Activated CD4-positive, alpha-beta T cell treated with anti-CD3 and anti-CD28 coated beads for 36 hours (primary cell): ENCODE measurements around the gene LGSN. TPM values are rescaled to one million over a fixed set of nuclear protein-coding genes. Genes with fewer than 3 reads are reported as not detected.

Experiments
- ATAC-seq: fragments of 200-7000 bp; cut with Tn5 transposase; one replicate; pipeline ENCODE4 v1.10.0; 2021; ENCODE audit warnings: mild to moderate bottlenecking, moderate library complexity
- CTCF ChIA-PET: fragments of 350-600 bp; sonication (Branson Sonifier 250); formaldehyde crosslinking; loops from one replicate; lab custom pipeline; 2021; ENCODE audit warnings: antibody characterized with exemption; lab: Charles Lee
- POLR2A ChIA-PET: fragments of 350-600 bp; sonication (Branson Sonifier 250); formaldehyde crosslinking; loops from one replicate; lab custom pipeline; 2021; ENCODE audit warnings: antibody characterized with exemption, inconsistent platforms; lab: Charles Lee
- DNase-seq: peaks from one replicate; pipeline ENCODE4 v3.0.0-alpha.2; 2020
- H3K27ac Mint-ChIP-seq: one replicate; pipeline ENCODE4 v1.8.0; 2021; ENCODE audit warnings: mixed read lengths
- H3K27me3 Mint-ChIP-seq: one replicate; pipeline ENCODE4 v1.8.0; 2021; ENCODE audit warnings: mixed read lengths
- H3K36me3 Mint-ChIP-seq: one replicate; pipeline ENCODE4 v1.8.0; 2021; ENCODE audit warnings: low read depth, mixed read lengths
- H3K4me1 Mint-ChIP-seq: one replicate; pipeline ENCODE4 v1.8.0; 2021; ENCODE audit warnings: mixed read lengths
- H3K4me3 Mint-ChIP-seq: one replicate; pipeline ENCODE4 v1.8.0; 2021; ENCODE audit warnings: mild to moderate bottlenecking, moderate library complexity, mixed read lengths
- H3K9me3 Mint-ChIP-seq: one replicate; pipeline ENCODE4 v1.8.0; 2021; ENCODE audit warnings: low read depth, mixed read lengths
- intact Hi-C, 2 experiments: fragments of 100-400 bp; cut with DNase I in 1 of 2; cut with micrococcal nuclease in 1 of 2; formaldehyde crosslinking; loops; one replicate each; pipeline versions ENCODE4 v1.14.2 to v1.15.1; 2022 to 2024; cut with DNase I, micrococcal nuclease
- total RNA-seq, 2 experiments: library from RNA; stranded (reverse); gene quantifications; one replicate each; pipeline ENCODE4 v1.2.3, GENCODE V29; 2021

The LGSN gene
- total RNA-seq, 2 experiments from 2014 or later: not detected

- H3K4me3 Mint-ChIP-seq: no peak overlapping the region
- POLR2A ChIA-PET: no interaction called here
Observed at GRCh38 chr6:63269470-63269869, 50.3 kb downstream of the LGSN start.

GRCh38 chr6:63268574-63268973 lies 51.2 kb downstream of the LGSN start:
- POLR2A ChIA-PET: interaction anchor here (0.6 kb wide), 1 partner anchor 218 kb away, joined by 4 read pairs; no protein-coding TSS in a partner anchor
- CTCF ChIA-PET: interaction anchor here (0.6 to 1.1 kb wide), 2 partner anchors 10 to 174 kb away, joined by 3 to 4 read pairs; no protein-coding TSS in a partner anchor
- H3K9me3 Mint-ChIP-seq: no peaks in the 10 kb centered on the region
- no peak for ATAC-seq
- H3K4me3 Mint-ChIP-seq: no peak overlapping the region
- intact Hi-C loops: no loop called here
- no peaks in the 10 kb centered on the region for H3K27me3 Mint-ChIP-seq
- no peaks in the 10 kb centered on the region for H3K36me3 Mint-ChIP-seq
- H3K4me1 Mint-ChIP-seq: no peaks in the 10 kb centered on the region
- DNase-seq: no peak
- no peak overlapping the region for H3K27ac Mint-ChIP-seq

More at GRCh38 chr6:63269470-63269869, 50.3 kb downstream of the LGSN start:
- no peak for ATAC-seq
- CTCF ChIA-PET: interaction anchor here (1.1 kb wide), 1 partner anchor 11 kb away, joined by 4 read pairs; no protein-coding TSS in a partner anchor
- H3K27me3 Mint-ChIP-seq: no peaks in the 10 kb centered on the region
- no peak for DNase-seq
- H3K4me1 Mint-ChIP-seq: no peaks in the 10 kb centered on the region
- intact Hi-C loops: no loop called here
- H3K36me3 Mint-ChIP-seq: no peaks in the 10 kb centered on the region
- H3K27ac Mint-ChIP-seq: no peak overlapping the region
- H3K9me3 Mint-ChIP-seq: no peaks in the 10 kb centered on the region

GRCh38 chr6:63267828-63268227 lies 52.0 kb downstream of the LGSN start:
- H3K4me3 Mint-ChIP-seq: no peak overlapping the region
- POLR2A ChIA-PET: interaction anchor here (0.6 kb wide), 1 partner anchor 218 kb away, joined by 4 read pairs; no protein-coding TSS in a partner anchor
- ATAC-seq (no peak), DNase-seq (no peak)
- no peak overlapping the region for H3K27ac Mint-ChIP-seq
- H3K27me3 Mint-ChIP-seq: no peaks in the 10 kb centered on the region
- intact Hi-C loops: no loop called here
- CTCF ChIA-PET: interaction anchor here (0.6 to 0.8 kb wide), 2 partner anchors 173 to 396 kb away, joined by 3 to 5 read pairs; no protein-coding TSS in a partner anchor
- no peaks in the 10 kb centered on the region for H3K4me1 Mint-ChIP-seq
- no peaks in the 10 kb centered on the region for H3K9me3 Mint-ChIP-seq
- H3K36me3 Mint-ChIP-seq: no peaks in the 10 kb centered on the region

DNA sequence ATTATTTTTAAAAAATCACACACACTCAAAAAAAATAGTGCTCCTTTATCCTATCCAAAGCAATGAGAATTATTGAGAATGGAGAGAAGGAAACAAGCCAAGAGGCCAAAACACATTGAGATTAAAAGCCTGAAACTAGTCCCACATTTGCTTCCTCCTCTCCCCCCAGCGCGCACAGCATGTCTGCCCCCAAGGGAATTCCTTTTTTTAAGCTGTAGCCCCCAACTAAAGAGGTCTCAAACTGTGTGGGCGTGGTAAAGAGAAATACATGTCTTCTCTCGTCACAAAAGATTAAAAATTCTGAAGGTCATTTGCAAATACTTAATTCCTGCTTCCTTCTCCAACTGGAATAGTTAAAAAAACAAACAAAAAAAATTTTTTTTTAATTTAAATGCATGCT lies 52.7 kb downstream of the LGSN start:
- DNase-seq (no peak), ATAC-seq (no peak)
- ChIA-PET POLR2A (no interaction called here), CTCF (interaction anchor here (0.8 kb wide), 1 partner anchor 397 kb away, joined by 5 read pairs; no protein-coding TSS in a partner anchor)
- Mint-ChIP-seq H3K27me3 (no peaks in the 10 kb centered on the region), H3K27ac (no peak overlapping the region), H3K36me3 (no peaks in the 10 kb centered on the region), H3K4me3 (no peak overlapping the region), H3K4me1 (no peaks in the 10 kb centered on the region), H3K9me3 (no peaks in the 10 kb centered on the region)
- intact Hi-C loops: no loop called here

GRCh38 chr6:63263444-63263843 lies 56.3 kb downstream of the LGSN start:
- no peak for DNase-seq
- no peak for ATAC-seq
- ChIA-PET CTCF (interaction anchor here (0.9 kb wide), 1 partner anchor 10 kb away, joined by 4 read pairs; no protein-coding TSS in a partner anchor), POLR2A (no interaction called here)
- Mint-ChIP-seq H3K27me3 (no peaks in the 10 kb centered on the region), H3K36me3 (no peaks in the 10 kb centered on the region), H3K4me1 (no peaks in the 10 kb centered on the region), H3K27ac (no peak overlapping the region), H3K9me3 (no peaks in the 10 kb centered on the region), H3K4me3 (no peak overlapping the region)
- intact Hi-C loops: no loop called here

DNA sequence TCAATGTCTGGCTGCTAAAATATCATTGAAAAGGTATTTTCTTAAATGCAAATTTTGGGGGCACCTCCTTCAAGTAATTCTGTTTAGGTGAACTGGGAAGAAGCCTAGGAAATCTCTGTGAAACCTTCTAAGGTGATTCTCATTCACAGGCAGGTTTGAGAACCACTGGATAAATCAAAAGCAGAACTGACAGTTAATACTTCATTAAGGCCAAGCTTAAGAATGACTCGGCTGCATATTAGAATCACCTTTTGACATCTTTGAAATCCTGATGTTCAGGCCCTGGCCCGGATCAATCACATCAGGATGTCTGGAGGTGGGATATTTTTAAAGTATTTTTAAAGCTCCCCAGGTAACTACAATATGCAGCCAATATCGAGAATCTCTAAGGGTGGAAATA lies 58.0 kb downstream of the LGSN start:
- ATAC-seq (no peak), DNase-seq (no peak)
- no peaks in the 10 kb centered on the region for H3K27me3 Mint-ChIP-seq
- H3K27ac Mint-ChIP-seq: no peak overlapping the region
- CTCF ChIA-PET: no interaction called here
- intact Hi-C loops: no loop called here
- no peak overlapping the region for H3K4me3 Mint-ChIP-seq
- no peaks in the 10 kb centered on the region for H3K4me1 Mint-ChIP-seq
- H3K9me3 Mint-ChIP-seq: no peaks in the 10 kb centered on the region
- no peaks in the 10 kb centered on the region for H3K36me3 Mint-ChIP-seq
- POLR2A ChIA-PET: no interaction called here

DNA sequence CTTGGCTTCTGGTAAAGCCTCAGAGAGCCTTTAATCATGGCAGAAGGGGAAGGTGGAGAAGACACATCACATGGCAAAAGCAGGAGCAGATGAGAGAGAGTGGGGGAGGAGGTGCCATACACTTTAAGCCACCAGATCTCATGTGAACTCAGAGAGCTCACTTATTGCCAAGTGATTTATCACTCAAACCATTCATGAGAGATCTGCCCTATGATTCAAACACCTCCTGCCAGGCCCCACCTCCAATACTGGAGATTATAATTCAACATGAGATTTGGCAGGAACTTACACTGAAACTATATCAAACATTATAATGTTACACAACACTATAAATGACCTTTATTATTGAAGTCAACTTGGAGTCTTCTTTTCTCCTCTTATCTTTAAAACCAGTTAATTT lies 60.6 kb downstream of the LGSN start:
- no peak for ATAC-seq
- no peak overlapping the region for H3K27ac Mint-ChIP-seq
- H3K4me1 Mint-ChIP-seq: no peaks in the 10 kb centered on the region
- ChIA-PET POLR2A (no interaction called here), CTCF (interaction anchor here (0.6 kb wide), 1 partner anchor 10 kb away, joined by 4 read pairs; no protein-coding TSS in a partner anchor)
- H3K4me3 Mint-ChIP-seq: no peak overlapping the region
- intact Hi-C loops: no loop called here
- DNase-seq: no peak
- no peaks in the 10 kb centered on the region for H3K27me3 Mint-ChIP-seq
- no peaks in the 10 kb centered on the region for H3K36me3 Mint-ChIP-seq
- no peaks in the 10 kb centered on the region for H3K9me3 Mint-ChIP-seq

- no peak overlapping the region for H3K27ac Mint-ChIP-seq
- no peaks in the 10 kb centered on the region for H3K27me3 Mint-ChIP-seq
- ChIA-PET CTCF (no interaction called here), POLR2A (no interaction called here)
- no peaks in the 10 kb centered on the region for H3K9me3 Mint-ChIP-seq
- intact Hi-C loops: no loop called here
- H3K4me1 Mint-ChIP-seq: no peaks in the 10 kb centered on the region
- no peak for ATAC-seq
- no peak for DNase-seq
- no peak overlapping the region for H3K4me3 Mint-ChIP-seq
- no peaks in the 10 kb centered on the region for H3K36me3 Mint-ChIP-seq
Observed at GRCh38 chr6:63249875-63250482, 69.8 kb downstream of the LGSN start.

GRCh38 chr6:63246581-63246980 lies 73.2 kb downstream of the LGSN start:
- DNase-seq (no peak), ATAC-seq (no peak)
- Mint-ChIP-seq H3K27ac (no peak overlapping the region), H3K36me3 (no peaks in the 10 kb centered on the region), H3K27me3 (no peaks in the 10 kb centered on the region), H3K4me1 (no peaks in the 10 kb centered on the region), H3K4me3 (no peak overlapping the region), H3K9me3 (no peaks in the 10 kb centered on the region)
- POLR2A ChIA-PET: no interaction called here
- intact Hi-C loops: no loop called here
- CTCF ChIA-PET: no interaction called here

DNA sequence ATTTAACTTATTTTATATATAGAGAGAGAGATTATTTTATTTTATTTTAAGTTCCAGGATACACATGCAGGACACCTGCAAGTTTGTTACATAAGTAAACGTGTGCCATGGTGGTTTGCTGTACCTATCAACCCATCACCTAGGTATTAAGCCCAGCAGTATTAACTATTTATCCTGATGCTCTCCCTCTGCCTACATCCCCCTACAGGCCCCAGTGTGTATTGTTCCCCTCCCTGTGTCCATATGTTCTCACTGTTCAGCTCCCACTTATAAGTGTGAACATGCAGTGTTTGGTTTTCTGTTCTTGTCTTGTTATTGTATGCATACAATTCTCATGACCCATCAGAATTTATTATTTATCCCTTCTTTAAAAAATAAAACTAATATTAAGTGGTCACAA lies 73.9 kb downstream of the LGSN start:
- Mint-ChIP-seq H3K9me3 (no peaks in the 10 kb centered on the region), H3K36me3 (no peaks in the 10 kb centered on the region), H3K27ac (no peak overlapping the region), H3K27me3 (no peaks in the 10 kb centered on the region), H3K4me1 (no peaks in the 10 kb centered on the region), H3K4me3 (no peak overlapping the region)
- ATAC-seq (no peak), DNase-seq (no peak)
- ChIA-PET POLR2A (no interaction called here), CTCF (no interaction called here)
- intact Hi-C loops: no loop called here

DNA sequence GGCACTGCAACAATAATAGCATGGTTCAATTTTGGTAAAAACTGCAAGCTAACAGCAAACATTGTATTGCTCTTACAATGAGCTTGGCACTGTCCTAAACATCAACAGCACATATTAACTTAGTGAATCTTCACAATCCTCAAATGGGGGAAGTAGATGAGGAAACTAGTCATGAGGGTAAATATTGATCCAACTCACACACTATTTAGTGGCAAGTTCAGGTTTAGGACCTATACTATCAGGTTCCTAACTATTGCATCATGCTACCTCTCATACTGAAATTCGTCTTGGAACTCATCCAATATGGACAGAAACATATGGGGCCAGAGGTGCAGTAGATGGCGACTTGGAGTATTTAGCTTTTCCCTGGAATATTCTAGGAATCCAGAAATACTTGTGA lies 74.4 kb downstream of the LGSN start:
- DNase-seq (no peak), ATAC-seq (no peak)
- Mint-ChIP-seq H3K27me3 (no peaks in the 10 kb centered on the region), H3K36me3 (no peaks in the 10 kb centered on the region), H3K9me3 (no peaks in the 10 kb centered on the region), H3K4me1 (no peaks in the 10 kb centered on the region), H3K4me3 (no peak overlapping the region), H3K27ac (no peak overlapping the region)
- POLR2A ChIA-PET: no interaction called here
- intact Hi-C loops: no loop called here
- CTCF ChIA-PET: no interaction called here

DNA sequence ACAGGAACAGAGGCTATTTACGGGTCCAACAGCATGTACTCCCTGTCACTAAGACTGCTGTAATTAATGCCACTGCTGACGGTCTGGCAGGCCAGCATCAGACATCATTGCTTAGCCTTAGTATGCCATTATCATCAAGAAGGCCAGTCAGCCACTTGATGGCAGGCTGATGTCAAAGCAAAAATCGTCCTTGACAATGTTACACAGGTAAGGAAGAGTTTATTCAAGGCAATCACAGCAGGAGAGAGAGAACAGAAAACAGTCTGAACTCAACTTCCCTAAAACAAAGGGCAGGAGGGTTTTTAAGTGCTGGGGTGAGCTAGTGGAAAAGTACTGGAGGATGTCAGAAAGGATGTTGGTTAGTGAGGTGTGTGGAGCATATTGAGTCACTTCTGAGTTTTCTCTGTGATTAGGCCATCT lies 83.4 kb downstream of the LGSN start:
- H3K4me1 Mint-ChIP-seq: no peaks in the 10 kb centered on the region
- CTCF ChIA-PET: no interaction called here
- intact Hi-C loops: no loop called here
- no peaks in the 10 kb centered on the region for H3K27me3 Mint-ChIP-seq
- DNase-seq (no peak), ATAC-seq (no peak)
- POLR2A ChIA-PET: no interaction called here
- H3K36me3 Mint-ChIP-seq: no peaks in the 10 kb centered on the region
- H3K27ac Mint-ChIP-seq: no peak overlapping the region
- no peak overlapping the region for H3K4me3 Mint-ChIP-seq
- peaks cover 9% of the 10 kb centered on the region for H3K9me3 Mint-ChIP-seq
